ENCODE measurements around the gene CCDC194.

Gene CCDC194

GRCh38 chr19:17347361-17347760 is 46.6 kb downstream of the CCDC194 start:
- TF ChIP-seq, protein P1, sequence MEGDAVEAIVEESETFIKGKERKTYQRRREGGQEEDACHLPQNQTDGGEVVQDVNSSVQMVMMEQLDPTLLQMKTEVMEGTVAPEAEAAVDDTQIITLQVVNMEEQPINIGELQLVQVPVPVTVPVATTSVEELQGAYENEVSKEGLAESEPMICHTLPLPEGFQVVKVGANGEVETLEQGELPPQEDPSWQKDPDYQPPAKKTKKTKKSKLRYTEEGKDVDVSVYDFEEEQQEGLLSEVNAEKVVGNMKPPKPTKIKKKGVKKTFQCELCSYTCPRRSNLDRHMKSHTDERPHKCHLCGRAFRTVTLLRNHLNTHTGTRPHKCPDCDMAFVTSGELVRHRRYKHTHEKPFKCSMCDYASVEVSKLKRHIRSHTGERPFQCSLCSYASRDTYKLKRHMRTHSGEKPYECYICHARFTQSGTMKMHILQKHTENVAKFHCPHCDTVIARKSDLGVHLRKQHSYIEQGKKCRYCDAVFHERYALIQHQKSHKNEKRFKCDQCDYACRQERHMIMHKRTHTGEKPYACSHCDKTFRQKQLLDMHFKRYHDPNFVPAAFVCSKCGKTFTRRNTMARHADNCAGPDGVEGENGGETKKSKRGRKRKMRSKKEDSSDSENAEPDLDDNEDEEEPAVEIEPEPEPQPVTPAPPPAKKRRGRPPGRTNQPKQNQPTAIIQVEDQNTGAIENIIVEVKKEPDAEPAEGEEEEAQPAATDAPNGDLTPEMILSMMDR (conservative IDR thresholded peaks at IDR 0.05; ENCODE audit: control insufficient read depth, insufficient read depth, low read depth, low read length), result no peak
- no peak overlapping the region for H3K4me3 ChIP-seq (ENCODE audit: control insufficient read depth, low read depth, low read length)
- no peak for DNase-seq (ENCODE audit: low read depth)

- peak; percentile 54 for DNase-seq (ENCODE audit: low read depth)
- TF ChIP-seq, protein P1 (conservative IDR thresholded peaks at IDR 0.05; ENCODE audit: control insufficient read depth, insufficient read depth, low read depth, low read length), result peak; percentile 76
- no peak overlapping the region for H3K4me3 ChIP-seq (ENCODE audit: control insufficient read depth, low read depth, low read length)
Measured at GRCh38 chr19:17346109-17346671, 47.8 kb downstream of the CCDC194 start.

- H3K4me3 ChIP-seq (ENCODE audit: control insufficient read depth, low read depth, low read length), result no peak overlapping the region
- no peak for DNase-seq (ENCODE audit: low read depth)
- TF ChIP-seq, protein P1 (conservative IDR thresholded peaks at IDR 0.05; ENCODE audit: control insufficient read depth, insufficient read depth, low read depth, low read length), result no peak
Measured at GRCh38 chr19:17341845-17342244, 52.2 kb downstream of the CCDC194 start.

GRCh38 chr19:17341386-17341785 is 52.6 kb downstream of the CCDC194 start:
- no peak overlapping the region for H3K4me3 ChIP-seq (ENCODE audit: control insufficient read depth, low read depth, low read length)
- TF ChIP-seq, protein P1 (conservative IDR thresholded peaks at IDR 0.05; ENCODE audit: control insufficient read depth, insufficient read depth, low read depth, low read length), result no peak
- no peak for DNase-seq (ENCODE audit: low read depth)

GRCh38 chr19:17340871-17341357 is 53.1 kb downstream of the CCDC194 start:
- no peak for DNase-seq (ENCODE audit: low read depth)
- no peak overlapping the region for H3K4me3 ChIP-seq (ENCODE audit: control insufficient read depth, low read depth, low read length)
- TF ChIP-seq, protein P1 (conservative IDR thresholded peaks at IDR 0.05; ENCODE audit: control insufficient read depth, insufficient read depth, low read depth, low read length), result no peak

All from fibroblast of mammary gland (primary cell).